ENCODE data around the gene FAM181A. TPM values are rescaled to one million over a fixed set of nuclear protein-coding genes. Genes with fewer than 3 reads are reported as not detected.

FAM181A gene
- total RNA-seq, 1 experiment from 2014 or later = not detected

DNA sequence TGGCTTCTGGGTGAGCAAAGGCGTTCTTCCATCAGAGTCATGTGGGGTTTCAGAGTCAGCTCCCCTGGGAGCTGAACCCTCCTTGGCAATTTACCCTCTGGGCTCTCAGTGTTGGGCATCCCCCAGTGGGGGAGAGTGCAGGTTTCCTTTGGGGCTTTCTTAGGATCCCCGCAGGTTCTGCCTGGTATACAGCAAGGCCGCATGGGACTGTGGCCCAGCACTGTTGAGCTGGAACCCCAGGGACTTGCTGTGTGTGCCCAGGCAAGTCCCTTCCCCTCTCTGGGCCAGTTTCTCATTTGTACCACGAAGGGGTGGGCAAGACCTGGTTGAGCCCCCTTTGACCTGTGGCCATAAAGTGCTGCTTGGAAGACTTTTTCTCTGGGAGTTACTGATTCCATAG, 5.5 kb downstream of the FAM181A start:
- no peak overlapping the region for H3K4me2 ChIP-seq (ENCODE audit: insufficient read depth, insufficient read length, low read length)
- no peaks in the 10 kb centered on the region for H3K79me1 ChIP-seq (ENCODE audit: insufficient read depth, low read depth, low read length, poor library complexity, severe bottlenecking)
- no peak for DNase-seq
- no peak overlapping the region for H3T11ph ChIP-seq (ENCODE audit: low read length)
- no peaks in the 10 kb centered on the region for H4K20me1 ChIP-seq (ENCODE audit: control insufficient read depth, insufficient read depth, insufficient read length)
- H3K27me3 Mint-ChIP-seq (ENCODE audit: low read depth) = peaks cover 10% of the 10 kb centered on the region
- H3K56ac ChIP-seq (ENCODE audit: insufficient read length, low read depth, low read length) = no peak overlapping the region
- H3K18ac ChIP-seq (ENCODE audit: insufficient read length, low read depth, low read length) = no peak overlapping the region
- H2AFZ ChIP-seq (ENCODE audit: low read length) = no peak overlapping the region
- no peak for TF ChIP-seq CTCF (conservative IDR thresholded peaks at IDR 0.05)
- no peaks in the 10 kb centered on the region for H3K23me2 ChIP-seq (ENCODE audit: insufficient read length, low read depth, low read length, poor library complexity, severe bottlenecking)
- no peak overlapping the region for H4K5ac ChIP-seq (ENCODE audit: insufficient read length, low read depth, low read length)
- H3K4me3 Mint-ChIP-seq = no peak overlapping the region
- no peaks in the 10 kb centered on the region for H3K36me3 Mint-ChIP-seq (ENCODE audit: insufficient read depth in 1 of 3, low read depth in 3 of 3)
- H4K8ac ChIP-seq (replicated peaks; ENCODE audit: insufficient read length, low read depth, low read length) = no peak overlapping the region
- no peak overlapping the region; a peak in 1 of 7 replicates for H3K27ac Mint-ChIP-seq
- peaks cover 2 to 10% of the 10 kb centered on the region in 2 experiments; a peak in 3 of 4 replicates for H3K4me1 Mint-ChIP-seq
- WGBS (ENCODE audit: extremely low coverage, insufficient read length, low lambda C conversion rate) = no CpG with 5 or more reads among the region's 4 CpGs
- no peak overlapping the region for H4K91ac ChIP-seq (ENCODE audit: insufficient read length, low read depth, low read length)
- H3K9me3 ChIP-seq (ENCODE audit: control insufficient read depth, low read depth, low read length) = no peaks in the 10 kb centered on the region
- H3K27me3 ChIP-seq (ENCODE audit: insufficient read depth, low read length) = no peaks in the 10 kb centered on the region
- no peak overlapping the region for H2BK120ac ChIP-seq (ENCODE audit: low read depth, low read length, poor library complexity, severe bottlenecking)
- H2AK5ac ChIP-seq (ENCODE audit: insufficient read length, low read length) = no peak overlapping the region
- no peak overlapping the region; the same call in 1 of the 2 replicates for H3K14ac ChIP-seq (ENCODE audit: insufficient read depth, low read length)
- H3K9ac ChIP-seq (ENCODE audit: extremely low read depth, insufficient read length, low read length) = no peak overlapping the region
- no peak overlapping the region for H2BK15ac ChIP-seq (ENCODE audit: low read depth, low read length)
- H3K9me3 Mint-ChIP-seq = no peaks in the 10 kb centered on the region
- H3K79me2 ChIP-seq (ENCODE audit: insufficient read depth, low read length) = no peaks in the 10 kb centered on the region
- H3K4ac ChIP-seq (ENCODE audit: low read depth, low read length) = no peak overlapping the region
- no peaks in the 10 kb centered on the region for H3K4me1 ChIP-seq (ENCODE audit: insufficient read depth, low read length)
- H2BK12ac ChIP-seq (ENCODE audit: insufficient read length, low read depth, low read length) = no peak overlapping the region
- no peak overlapping the region for H2BK5ac ChIP-seq (ENCODE audit: insufficient read length, low read length)
- no peak overlapping the region for H2BK20ac ChIP-seq (ENCODE audit: low read depth, low read length, poor library complexity, severe bottlenecking)
- no peak overlapping the region for H3K27ac ChIP-seq (ENCODE audit: insufficient read length, low read depth, low read length)
- no peak overlapping the region for H3K23ac ChIP-seq (ENCODE audit: insufficient read length, low read depth, low read length)

Data from H9 (cell line).